Measurements from ENCODE around the gene KIAA0513. TPM values are rescaled to one million over a fixed set of nuclear protein-coding genes. Genes with fewer than 3 reads are reported as not detected.

KIAA0513 gene
- total RNA-seq, 1 donor: 26.3 TPM

- H3K4me3 ChIP-seq (ENCODE audit: low read depth, low read length): no peak overlapping the region
- no peak for DNase-seq (ENCODE audit: low read depth)
- no peak for TF ChIP-seq CTCF (IDR thresholded peaks at IDR 0.05; ENCODE audit: insufficient read depth, low read depth, low read length)
Observed at GRCh38 chr16:84988328-84989080, 39.1 kb upstream of the KIAA0513 start.

- no peak for DNase-seq (ENCODE audit: low read depth)
- H3K4me3 ChIP-seq (ENCODE audit: low read depth, low read length): no peak overlapping the region
- no peak for TF ChIP-seq CTCF (IDR thresholded peaks at IDR 0.05; ENCODE audit: insufficient read depth, low read depth, low read length)
Observed at GRCh38 chr16:84989749-84990620, 37.6 kb upstream of the KIAA0513 start.

- H3K4me3 ChIP-seq (ENCODE audit: low read depth, low read length): no peak overlapping the region
- no peak for DNase-seq (ENCODE audit: low read depth)
- no peak for TF ChIP-seq CTCF (IDR thresholded peaks at IDR 0.05; ENCODE audit: insufficient read depth, low read depth, low read length)
Observed at GRCh38 chr16:84990782-84991181, 36.8 kb upstream of the KIAA0513 start.

- H3K4me3 ChIP-seq (ENCODE audit: low read depth, low read length): no peak overlapping the region
- peak; percentile 80 for DNase-seq (ENCODE audit: low read depth)
- TF ChIP-seq CTCF (IDR thresholded peaks at IDR 0.05; ENCODE audit: insufficient read depth, low read depth, low read length): no peak
Observed at GRCh38 chr16:84992717-84993075, 34.9 kb upstream of the KIAA0513 start.

GRCh38 chr16:84993926-84994325, 33.7 kb upstream of the KIAA0513 start:
- H3K4me3 ChIP-seq (ENCODE audit: low read depth, low read length): no peak overlapping the region
- no peak for DNase-seq (ENCODE audit: low read depth)
- TF ChIP-seq CTCF (IDR thresholded peaks at IDR 0.05; ENCODE audit: insufficient read depth, low read depth, low read length): no peak

- no peak overlapping the region for H3K4me3 ChIP-seq (ENCODE audit: low read depth, low read length)
- no peak for DNase-seq (ENCODE audit: low read depth)
- TF ChIP-seq CTCF (IDR thresholded peaks at IDR 0.05; ENCODE audit: insufficient read depth, low read depth, low read length): no peak
Observed at GRCh38 chr16:84995663-84996062, 31.9 kb upstream of the KIAA0513 start.

Data from fibroblast of villous mesenchyme (primary cell).